ENCODE results near the gene SLC17A5.
A peak's percentile ranks its signal among the peaks of the same experiment; 100 is the strongest.
"Not testable (repeated sequence)": the region's sequence is repeated elsewhere in the genome, so short reads cannot be mapped to it uniquely, and the experiment has no call there.

The SLC17A5 gene

GRCh38 chr6:73636048-73636447 lies 17.7 kb downstream of the SLC17A5 start:
- H3K4me3 ChIP-seq (ENCODE audit: low read depth, low read length) = no peak overlapping the region
- no peak for DNase-seq (ENCODE audit: low read depth)
- TF ChIP-seq, protein P1, sequence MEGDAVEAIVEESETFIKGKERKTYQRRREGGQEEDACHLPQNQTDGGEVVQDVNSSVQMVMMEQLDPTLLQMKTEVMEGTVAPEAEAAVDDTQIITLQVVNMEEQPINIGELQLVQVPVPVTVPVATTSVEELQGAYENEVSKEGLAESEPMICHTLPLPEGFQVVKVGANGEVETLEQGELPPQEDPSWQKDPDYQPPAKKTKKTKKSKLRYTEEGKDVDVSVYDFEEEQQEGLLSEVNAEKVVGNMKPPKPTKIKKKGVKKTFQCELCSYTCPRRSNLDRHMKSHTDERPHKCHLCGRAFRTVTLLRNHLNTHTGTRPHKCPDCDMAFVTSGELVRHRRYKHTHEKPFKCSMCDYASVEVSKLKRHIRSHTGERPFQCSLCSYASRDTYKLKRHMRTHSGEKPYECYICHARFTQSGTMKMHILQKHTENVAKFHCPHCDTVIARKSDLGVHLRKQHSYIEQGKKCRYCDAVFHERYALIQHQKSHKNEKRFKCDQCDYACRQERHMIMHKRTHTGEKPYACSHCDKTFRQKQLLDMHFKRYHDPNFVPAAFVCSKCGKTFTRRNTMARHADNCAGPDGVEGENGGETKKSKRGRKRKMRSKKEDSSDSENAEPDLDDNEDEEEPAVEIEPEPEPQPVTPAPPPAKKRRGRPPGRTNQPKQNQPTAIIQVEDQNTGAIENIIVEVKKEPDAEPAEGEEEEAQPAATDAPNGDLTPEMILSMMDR (conservative IDR thresholded peaks at IDR 0.05; ENCODE audit: low read depth, low read length) = no peak

- no peak for DNase-seq (ENCODE audit: low read depth)
- no peak overlapping the region for H3K4me3 ChIP-seq (ENCODE audit: low read depth, low read length)
- TF ChIP-seq, protein P1 (conservative IDR thresholded peaks at IDR 0.05; ENCODE audit: low read depth, low read length) = no peak
These were observed 21.4 kb downstream of the SLC17A5 start for GRCh38 chr6:73632346-73632745.

- DNase-seq (ENCODE audit: low read depth) = peak; percentile 36
- TF ChIP-seq, protein P1 (conservative IDR thresholded peaks at IDR 0.05; ENCODE audit: low read depth, low read length) = no peak
- H3K4me3 ChIP-seq (ENCODE audit: low read depth, low read length) = no peak overlapping the region
These were observed 21.9 kb downstream of the SLC17A5 start for GRCh38 chr6:73631849-73632248.

GRCh38 chr6:73630401-73630800 lies 23.4 kb downstream of the SLC17A5 start:
- H3K4me3 ChIP-seq (ENCODE audit: low read depth, low read length) = no peak overlapping the region
- TF ChIP-seq, protein P1 (conservative IDR thresholded peaks at IDR 0.05; ENCODE audit: low read depth, low read length) = no peak
- DNase-seq (ENCODE audit: low read depth) = no peak

DNA sequence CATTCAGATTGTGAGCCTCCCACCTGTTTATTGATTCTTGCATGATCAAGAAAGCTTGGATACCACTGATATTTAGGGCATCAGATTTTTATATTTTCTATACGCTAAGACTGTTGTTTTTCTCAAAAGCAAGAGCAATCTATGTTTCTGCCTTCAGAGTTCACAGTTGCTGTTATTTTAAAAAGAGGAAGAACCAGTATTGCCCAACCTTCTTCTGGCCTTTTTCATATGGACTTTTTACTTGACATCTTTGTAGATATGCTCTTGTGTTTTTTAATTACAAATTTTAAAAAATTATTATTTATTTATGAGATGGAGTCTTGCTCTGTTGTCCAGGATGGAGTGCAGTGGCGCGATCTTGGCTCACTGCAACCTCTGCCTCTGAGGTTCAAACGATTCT lies 28.9 kb downstream of the SLC17A5 start:
- DNase-seq (ENCODE audit: low read depth) = no peak
- H3K4me3 ChIP-seq (ENCODE audit: low read depth, low read length) = no peak overlapping the region
- TF ChIP-seq, protein P1 (conservative IDR thresholded peaks at IDR 0.05; ENCODE audit: low read depth, low read length) = no peak

DNA sequence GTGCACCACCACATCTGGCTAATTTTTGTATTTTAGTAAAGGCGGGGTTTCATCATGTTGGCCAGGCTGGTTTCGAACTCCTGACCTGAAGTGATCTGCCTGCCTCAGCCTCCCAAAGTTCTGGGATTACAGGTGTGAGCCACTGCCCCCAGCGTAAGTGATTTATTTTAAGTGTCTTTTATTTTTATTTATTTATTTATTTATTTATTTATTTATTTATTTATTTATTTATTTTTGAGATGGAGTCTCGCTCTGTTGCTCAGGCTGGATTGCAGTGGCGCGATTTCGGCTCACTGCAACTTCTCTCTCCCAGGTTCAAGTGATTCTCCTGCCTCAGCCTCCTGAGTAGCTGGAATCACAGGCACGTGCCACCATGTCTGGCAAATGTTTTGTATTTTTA lies 30.3 kb downstream of the SLC17A5 start:
- DNase-seq (ENCODE audit: low read depth); H3K4me3 ChIP-seq (ENCODE audit: low read depth, low read length): not testable (repeated sequence)

DNA sequence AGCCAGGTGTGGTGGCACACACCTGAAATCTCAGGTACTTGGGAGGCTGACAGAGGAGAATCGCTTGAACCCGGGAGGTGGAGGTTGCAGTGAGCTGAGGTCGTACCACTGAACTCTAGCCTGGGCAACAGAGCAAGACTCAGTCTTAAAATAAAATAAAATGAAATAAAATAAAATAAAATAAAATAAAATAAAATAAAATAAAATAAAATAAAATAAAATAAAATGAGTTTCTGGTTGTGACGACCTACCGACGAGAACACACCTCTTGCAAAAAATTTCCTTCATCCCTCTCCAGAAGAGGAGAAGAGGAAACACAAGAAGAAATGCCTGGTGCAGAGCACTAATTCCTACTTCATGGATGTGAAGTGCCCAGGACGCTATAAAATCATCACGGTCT lies 35.7 kb downstream of the SLC17A5 start:
- DNase-seq (ENCODE audit: low read depth); H3K4me3 ChIP-seq (ENCODE audit: low read depth, low read length): not testable (repeated sequence)

GRCh38 chr6:73614802-73615201 lies 39.0 kb downstream of the SLC17A5 start:
- H3K4me3 ChIP-seq (ENCODE audit: low read depth, low read length) = no peak overlapping the region
- DNase-seq (ENCODE audit: low read depth) = no peak
- TF ChIP-seq, protein P1 (conservative IDR thresholded peaks at IDR 0.05; ENCODE audit: low read depth, low read length) = no peak

Data from choroid plexus epithelial cell (primary cell).